GM12892 (cell line): Measurements from ENCODE around the gene BLCAP.

Experiments
- POLR2A ChIP-seq: IDR thresholded peaks from 2 replicates; pipeline ENCODE4 v1.6.1; 2011; ENCODE audit warnings: low read depth, low read length, control low read depth
- POLR2AphosphoS5 ChIP-seq: IDR thresholded peaks from 2 replicates; pipeline ENCODE4 v1.6.1; 2011; ENCODE audit warnings: low read depth, low read length, control low read depth
- TAF1 ChIP-seq: IDR thresholded peaks from 2 replicates; pipeline ENCODE4 v1.6.1; 2011; ENCODE audit warnings: low read depth, mild to moderate bottlenecking, control low read depth, low read length, borderline replicate concordance

GRCh38 chr20:37518606-37519507 lies 8.8 kb downstream of the BLCAP start:
- TF ChIP-seq POLR2A: no peak
- TF ChIP-seq POLR2AphosphoS5: no peak
- no peak for TF ChIP-seq TAF1
